GM12801 (cell line): ENCODE measurements around the gene SPIB.

ENCODE experiments used
- TF ChIP-seq, protein P1 (sequence below): IDR thresholded peaks from one replicate; pipeline ENCODE4 v1.5.1; 2011; ENCODE audit warnings: control low read depth; ENCODE audit not compliant: insufficient read length; ENCODE audit errors: extremely low read depth

The SPIB gene

DNA sequence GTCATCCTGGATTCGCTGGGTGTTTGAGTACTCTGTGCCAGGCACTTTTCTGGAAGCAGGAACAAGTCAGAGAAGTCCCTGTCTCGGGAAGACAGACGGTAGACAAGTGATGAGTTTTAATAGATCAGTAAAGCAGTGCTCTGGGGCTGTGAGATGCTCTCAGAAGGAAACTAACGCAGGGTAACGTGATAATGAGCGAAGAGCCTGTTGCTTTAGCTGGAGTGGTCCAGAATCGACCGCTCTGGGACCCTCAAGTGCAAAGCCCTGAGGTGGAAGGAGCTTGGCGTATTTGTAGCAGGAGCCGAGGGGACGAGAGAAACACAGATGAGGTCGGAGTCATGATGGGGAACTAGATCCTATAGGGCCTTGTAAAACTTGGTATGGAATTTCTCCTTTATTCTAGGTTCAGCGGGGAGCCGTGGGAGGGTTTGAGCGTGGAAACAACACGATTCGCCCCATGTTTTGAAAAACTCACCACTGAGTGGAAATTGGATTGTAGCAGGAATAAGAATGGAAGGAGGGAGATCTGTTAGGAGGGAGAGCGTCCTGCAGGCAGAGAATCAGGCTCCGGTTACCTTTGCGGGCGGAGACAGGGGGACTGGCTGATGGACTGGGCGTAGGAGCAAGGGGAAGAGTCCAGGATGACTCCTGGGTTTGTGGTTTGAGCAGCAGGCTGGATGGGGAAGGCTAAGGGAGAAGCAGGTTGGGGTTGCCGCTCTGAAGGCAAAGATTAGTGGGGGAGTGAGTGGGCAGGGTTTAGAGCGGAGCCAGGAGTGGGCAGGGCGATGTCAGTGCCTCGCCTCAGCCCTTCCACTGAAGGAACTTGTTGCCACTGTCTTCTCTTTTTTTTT is 33.8 kb upstream of the SPIB start:
- TF ChIP-seq, protein P1, sequence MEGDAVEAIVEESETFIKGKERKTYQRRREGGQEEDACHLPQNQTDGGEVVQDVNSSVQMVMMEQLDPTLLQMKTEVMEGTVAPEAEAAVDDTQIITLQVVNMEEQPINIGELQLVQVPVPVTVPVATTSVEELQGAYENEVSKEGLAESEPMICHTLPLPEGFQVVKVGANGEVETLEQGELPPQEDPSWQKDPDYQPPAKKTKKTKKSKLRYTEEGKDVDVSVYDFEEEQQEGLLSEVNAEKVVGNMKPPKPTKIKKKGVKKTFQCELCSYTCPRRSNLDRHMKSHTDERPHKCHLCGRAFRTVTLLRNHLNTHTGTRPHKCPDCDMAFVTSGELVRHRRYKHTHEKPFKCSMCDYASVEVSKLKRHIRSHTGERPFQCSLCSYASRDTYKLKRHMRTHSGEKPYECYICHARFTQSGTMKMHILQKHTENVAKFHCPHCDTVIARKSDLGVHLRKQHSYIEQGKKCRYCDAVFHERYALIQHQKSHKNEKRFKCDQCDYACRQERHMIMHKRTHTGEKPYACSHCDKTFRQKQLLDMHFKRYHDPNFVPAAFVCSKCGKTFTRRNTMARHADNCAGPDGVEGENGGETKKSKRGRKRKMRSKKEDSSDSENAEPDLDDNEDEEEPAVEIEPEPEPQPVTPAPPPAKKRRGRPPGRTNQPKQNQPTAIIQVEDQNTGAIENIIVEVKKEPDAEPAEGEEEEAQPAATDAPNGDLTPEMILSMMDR: no peak

DNA sequence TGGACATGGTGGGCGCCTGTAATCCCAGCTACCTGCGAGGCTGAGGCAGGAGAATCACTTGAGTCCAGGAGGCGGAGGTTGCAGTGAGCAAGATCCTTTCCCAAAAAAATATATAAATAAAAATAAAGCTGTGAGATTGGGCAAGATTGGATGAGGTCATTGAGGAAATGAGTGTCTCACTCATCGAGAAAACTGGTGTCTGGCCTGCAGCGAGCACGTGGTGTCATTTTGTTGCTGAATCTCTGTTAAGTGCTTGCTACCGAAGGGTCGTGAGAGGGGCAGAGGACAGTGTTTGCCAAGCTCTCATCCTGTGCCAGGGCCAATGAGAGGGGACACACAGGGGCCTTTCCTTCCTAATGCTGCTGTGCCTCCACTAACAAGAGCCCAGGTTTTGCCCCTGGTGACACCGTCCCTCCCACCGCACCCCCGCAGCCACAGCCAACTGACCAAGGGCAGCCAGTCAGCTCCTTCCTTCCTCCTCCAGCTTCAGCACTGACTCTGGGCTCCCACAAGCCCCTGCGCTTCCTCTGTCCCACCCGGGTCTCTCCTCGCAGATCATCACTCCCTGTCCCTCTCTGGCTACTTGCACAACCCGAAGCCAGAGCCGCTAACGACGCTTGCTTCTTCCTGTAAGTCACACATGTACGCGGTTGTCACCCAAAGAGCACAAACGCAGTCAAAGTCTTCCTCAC is 31.4 kb upstream of the SPIB start:
- TF ChIP-seq, protein P1: no peak

DNA sequence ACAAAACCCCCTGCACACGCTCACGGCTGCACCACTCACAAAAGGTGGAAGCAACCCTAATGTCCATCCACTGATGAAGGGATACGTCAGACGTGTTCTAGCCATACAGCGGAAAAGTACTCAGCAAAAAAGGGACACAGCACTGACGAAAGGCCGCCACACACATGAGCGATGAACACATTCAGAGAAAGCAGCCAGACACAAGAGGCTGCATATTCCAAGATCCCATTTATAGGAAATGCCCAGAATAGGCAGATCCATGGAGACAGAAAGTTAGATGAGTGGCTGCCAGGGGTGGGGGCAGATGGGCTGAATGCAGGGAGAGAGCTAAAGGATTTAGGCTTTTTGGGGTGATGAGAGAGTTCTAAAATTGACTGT is 30.9 kb upstream of the SPIB start:
- TF ChIP-seq, protein P1: no peak

DNA sequence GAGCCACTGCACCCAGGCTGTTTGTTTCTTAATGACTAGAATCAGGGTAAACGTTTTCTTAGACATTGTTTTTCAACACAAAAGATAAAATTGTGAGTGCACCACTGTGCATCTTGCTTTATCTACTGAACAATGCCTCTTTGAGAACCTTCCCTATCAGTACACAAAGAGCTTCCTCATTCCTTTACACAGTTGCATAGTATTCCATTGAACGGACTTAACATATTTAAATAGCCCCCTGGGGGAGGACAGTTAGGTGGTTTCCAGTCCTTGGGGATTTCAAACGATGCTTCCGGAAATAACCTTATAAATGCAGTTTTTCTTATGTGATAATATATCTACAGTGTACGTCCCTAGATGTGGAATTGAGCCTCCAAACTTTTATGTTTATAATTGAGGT is 26.0 kb upstream of the SPIB start:
- TF ChIP-seq, protein P1: no peak

DNA sequence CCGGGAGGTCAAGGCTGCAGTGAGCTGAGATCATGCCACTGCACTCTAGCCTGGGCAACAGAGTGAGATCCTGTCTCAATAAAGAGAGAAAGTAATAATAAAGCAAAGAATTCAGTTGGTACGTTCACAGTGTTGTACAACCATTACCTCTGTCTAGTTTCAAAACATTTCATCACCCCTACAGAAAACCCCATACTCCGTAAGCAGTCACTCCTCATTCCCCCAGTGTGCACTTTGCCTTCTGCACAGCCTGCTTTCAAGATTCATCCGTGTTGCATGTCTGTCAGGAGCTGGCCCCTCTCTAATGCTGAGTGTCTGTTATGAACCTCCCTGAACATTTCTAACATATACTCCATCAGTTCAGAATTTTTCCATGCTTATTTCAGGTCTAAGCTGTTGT is 25.1 kb upstream of the SPIB start:
- TF ChIP-seq, protein P1: no peak

DNA sequence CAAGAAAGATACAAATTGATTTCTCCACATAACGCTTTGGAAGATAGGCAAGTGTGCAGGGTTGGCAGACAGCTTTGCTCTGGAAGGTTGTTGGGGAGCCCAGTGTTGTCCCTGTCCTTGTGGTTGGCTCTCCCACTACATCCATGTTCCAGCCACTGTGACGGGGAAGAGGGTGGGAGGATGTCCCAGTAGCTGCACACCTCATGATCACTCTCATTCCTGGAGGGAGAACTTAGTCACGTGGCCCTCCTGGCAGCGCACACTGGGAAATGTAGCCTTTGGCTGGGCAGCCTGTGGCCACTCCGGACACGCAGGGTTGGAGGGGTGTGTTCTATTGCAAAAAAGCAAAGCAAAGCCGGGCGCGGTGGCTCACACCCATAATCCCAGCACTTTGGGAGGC is 24.7 kb upstream of the SPIB start:
- TF ChIP-seq, protein P1: no peak

DNA sequence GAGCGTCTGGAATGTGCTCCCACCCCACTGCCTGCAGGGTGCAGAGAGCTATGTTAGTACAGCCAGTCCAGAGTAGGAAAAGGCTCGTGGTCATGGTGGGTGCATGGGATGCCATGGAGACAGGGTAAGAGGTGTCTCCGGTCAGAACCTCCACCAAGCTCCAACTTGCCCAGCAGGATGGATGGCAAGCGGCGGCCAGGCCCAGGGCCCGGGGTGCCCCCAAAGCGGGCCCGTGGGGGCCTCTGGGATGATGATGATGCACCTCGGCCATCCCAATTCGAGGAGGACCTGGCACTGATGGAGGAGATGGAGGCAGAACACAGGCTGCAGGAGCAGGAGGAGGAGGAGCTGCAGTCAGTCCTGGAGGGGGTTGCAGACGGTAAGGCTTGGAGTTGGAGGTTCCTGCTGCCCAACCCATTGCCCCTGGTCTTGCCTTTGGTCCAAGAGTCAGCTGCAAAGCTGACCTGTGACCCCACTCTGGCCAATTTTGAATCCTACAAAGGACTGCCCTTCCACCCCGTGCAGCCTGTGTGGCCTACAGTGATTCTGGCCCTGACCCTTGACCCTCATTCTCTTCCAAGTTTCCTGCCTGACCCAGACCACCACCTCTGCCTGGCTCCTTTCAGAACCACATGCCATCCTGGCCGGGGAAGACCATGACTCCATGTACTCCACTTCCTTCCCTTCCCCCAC is 19.9 kb upstream of the SPIB start:
- TF ChIP-seq, protein P1: no peak
